Stimulated activated naive CD8-positive, alpha-beta T cell treated with anti-CD3 and anti-CD28 coated beads, Interleukin-15, Interleukin-2, amounts not matched to agents 100 U/mL and 50 U/mL, for 24 hours (primary cell): ENCODE results near the gene SLC26A9.

Experiments
- ATAC-seq: fragments of 150-1000 bp; cut with Tn5 transposase; one replicate; pipeline ENCODE4 v1.10.0; 2021
- DNase-seq: peaks from one replicate; pipeline ENCODE4 v3.0.0; 2021

Gene SLC26A9, protein sequence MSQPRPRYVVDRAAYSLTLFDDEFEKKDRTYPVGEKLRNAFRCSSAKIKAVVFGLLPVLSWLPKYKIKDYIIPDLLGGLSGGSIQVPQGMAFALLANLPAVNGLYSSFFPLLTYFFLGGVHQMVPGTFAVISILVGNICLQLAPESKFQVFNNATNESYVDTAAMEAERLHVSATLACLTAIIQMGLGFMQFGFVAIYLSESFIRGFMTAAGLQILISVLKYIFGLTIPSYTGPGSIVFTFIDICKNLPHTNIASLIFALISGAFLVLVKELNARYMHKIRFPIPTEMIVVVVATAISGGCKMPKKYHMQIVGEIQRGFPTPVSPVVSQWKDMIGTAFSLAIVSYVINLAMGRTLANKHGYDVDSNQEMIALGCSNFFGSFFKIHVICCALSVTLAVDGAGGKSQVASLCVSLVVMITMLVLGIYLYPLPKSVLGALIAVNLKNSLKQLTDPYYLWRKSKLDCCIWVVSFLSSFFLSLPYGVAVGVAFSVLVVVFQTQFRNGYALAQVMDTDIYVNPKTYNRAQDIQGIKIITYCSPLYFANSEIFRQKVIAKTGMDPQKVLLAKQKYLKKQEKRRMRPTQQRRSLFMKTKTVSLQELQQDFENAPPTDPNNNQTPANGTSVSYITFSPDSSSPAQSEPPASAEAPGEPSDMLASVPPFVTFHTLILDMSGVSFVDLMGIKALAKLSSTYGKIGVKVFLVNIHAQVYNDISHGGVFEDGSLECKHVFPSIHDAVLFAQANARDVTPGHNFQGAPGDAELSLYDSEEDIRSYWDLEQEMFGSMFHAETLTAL

DNA sequence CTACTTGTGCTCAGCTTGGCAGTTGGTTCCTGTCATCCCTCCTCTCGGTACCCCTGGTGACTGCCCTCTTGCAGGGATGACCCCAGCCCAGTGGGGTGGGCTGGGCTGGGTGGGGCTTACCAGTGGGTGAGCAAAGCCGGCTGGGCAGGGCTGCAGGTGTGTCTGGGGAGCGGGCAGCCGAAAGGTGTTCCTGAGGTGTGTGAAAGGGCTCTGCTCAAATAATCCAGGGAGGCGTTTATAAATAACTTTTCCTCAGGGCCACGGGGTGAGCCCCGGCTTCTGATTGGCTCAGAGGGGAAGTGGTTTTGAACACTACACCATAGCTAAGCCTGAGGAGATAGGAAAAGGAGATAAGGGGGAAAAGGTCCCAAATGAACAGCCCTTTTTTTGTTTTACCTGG lies at the start of gene SLC26A9:
Gene SLC26A9, minus strand, starts transcription at position 212 of the 400 bp plus-strand sequence. CDS start 7,636 bp downstream, outside the sequence.
- ATAC-seq, result no peak
- DNase-seq, result no peak

DNA sequence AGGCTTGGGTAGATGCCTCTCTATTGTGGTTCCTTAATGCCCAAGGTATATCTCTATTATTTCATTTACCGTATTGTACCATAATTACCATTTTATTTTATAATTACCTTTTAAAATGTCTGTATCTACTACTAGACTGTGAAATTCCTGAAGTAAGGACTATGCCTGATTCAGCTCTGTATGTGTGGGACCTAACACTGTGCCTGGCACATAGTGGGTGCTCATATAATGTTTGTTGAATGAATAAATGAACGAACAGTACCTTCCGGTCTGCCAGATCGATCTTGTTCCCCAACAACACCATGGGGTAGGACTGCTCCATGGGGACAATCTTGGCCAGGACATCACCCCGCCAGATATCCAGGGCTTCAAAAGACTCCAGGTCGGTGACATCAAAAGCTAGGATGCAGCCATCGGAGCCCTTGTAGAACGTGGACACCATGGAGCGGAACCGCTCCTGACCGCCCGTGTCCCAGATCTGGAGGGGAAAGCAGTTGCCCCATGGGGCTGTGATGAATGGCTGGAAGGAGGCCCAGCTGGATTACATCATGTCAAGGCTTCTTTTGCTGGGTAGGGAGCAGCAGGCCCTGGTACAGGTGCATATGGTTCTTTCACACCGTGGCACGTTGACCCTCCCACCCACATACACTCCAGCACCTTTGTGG lies 49.1 kb upstream of the SLC26A9 start:
- no peak for ATAC-seq
- DNase-seq, result no peak

DNA sequence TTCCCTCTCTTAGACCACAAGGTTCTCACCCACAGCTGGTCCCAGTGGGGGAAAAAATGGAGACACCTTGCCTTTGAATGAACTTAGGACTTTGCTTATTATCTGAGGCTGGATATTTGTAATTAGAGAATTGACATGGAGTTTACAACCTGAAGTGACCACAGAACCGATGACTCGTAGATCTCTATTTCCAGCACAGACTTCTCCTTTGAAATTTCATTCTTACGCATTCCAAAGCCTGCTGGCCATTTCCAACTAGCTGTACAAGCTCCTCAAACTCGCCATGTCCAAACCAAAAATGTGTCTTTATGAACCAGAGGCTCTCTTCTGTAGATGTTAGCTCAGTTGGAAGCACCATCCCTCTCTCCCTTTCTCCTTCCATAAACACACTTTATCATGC lies 48.0 kb upstream of the SLC26A9 start:
- ATAC-seq (no peak), DNase-seq (no peak)

DNA sequence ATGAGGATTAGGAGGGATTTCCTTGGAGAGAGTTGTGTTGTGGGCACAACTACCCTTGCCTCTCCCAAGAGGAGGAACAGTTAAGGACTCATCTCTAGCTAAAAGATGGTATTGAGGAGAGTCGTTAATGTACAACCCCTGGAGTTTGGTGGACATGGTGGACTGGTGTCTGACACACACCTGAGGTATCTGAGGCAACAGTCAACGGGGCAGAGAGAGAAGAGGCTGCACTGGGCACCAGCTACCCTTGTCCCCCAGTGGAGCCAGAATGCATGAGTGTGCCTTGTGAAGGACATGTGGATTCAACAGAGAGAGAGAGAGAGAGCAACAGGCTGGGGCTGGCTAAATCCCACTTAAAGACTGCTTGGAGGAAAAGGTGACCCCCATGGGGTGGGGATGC lies 47.0 kb upstream of the SLC26A9 start:
- DNase-seq, result no peak
- ATAC-seq, result no peak

DNA sequence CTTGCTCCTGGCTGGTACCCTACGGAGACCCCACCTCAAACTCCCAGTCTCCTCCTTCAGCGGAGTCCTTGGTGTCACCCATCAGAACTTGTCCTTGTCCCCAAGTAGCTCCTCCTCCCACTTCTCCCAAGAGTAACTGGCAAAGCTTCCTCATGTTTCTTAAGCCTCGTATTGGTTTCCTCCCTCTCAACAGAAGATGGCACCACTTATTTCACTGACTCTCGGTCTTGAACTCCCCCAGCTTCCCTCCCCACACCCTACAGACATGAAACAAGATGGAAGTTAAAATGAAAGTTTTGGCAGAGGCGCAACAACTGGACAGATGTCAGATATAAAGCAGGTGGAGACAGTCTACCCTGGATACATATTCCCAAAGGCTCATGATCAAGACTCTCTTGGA lies 46.5 kb upstream of the SLC26A9 start:
- no peak for DNase-seq
- no peak for ATAC-seq

DNA sequence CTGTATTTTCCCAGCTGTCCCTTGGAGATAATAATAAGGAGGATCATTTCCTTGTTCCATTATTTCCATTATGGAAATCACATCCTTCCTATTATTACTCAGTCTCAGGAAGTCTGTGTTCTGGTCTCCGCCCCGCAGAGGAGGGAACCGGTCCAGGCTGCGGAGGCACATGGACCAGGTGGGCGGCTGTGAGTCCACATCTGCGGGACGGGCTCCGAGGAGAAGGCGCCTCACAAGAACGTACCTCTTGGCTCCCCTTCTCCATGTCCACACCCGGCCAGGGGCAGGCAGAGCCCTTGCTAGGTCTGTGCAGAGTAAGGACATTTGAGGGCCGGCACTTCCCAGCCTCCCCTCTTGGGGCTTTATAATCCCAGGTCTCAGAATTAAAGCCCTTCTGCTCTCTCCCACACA lies 45.3 kb upstream of the SLC26A9 start:
- ATAC-seq (no peak), DNase-seq (no peak)

DNA sequence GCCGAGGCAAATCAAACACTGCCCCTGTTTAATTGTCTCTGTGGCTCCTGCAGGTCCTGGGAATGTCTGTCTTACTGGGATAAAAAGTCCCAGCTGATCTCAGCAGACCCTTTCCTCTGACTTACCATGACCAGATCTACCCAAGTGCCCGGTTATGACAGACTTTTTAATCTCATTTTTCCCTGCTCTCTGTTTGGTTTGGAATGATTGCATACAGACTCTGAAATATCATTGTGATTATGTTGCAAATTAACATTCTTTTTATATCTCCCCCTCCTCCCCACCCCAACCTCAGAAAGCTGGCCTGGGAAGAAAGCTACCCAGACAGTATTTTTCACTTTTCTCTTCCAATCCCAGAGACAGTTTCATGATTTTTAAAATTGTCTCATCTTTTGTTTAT lies 43.6 kb upstream of the SLC26A9 start:
- ATAC-seq (no peak), DNase-seq (no peak)

DNA sequence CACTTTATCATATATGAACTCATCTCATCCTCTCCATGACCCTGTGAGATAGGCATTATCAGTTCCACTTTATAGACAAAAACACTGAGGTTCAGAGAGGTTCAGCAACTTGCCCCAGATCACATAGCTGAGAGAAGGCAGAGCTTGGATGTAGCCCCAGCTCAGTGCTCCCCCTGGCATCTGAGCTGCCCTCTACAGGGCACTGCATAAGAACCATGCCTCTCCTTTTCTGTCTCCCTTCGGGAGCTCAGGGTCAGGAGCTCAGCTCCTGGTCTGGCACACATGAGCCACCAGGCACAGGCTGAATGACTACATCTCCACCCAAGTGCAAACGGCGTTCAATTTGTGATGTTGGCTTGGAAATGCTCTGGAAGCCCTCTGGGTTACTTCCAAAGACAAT lies 43.0 kb upstream of the SLC26A9 start:
- ATAC-seq (no peak), DNase-seq (no peak)

DNA sequence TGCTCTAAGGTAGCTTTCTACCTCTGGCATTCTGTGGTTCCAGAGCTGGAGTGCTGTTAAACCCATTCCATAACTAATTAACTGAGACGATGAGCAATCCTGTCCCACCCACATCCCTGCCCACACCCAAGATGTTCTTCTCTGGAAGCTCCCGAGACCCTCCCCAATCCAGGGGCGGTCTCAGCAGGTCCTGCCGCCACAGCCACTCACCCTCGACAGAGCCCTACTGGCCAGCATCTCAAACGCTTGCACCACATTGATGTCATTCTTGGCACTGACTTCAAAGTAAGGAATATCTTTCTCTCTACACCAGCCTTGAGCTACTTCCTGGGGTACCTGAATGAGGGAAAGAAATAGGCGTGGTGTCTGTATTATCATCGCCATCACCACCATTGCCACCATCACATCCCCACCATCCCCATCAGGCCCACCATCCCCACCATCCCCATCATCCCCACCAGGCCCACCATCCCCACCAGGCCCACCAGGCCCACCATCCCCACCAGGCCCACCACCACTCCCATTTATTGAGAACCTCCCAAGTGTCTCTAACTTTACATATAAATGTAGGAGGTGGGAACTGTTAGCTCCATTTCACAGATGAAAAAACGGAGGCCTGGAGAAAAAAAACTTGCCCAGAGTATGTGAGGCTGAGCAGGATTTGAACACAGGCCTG lies 42.2 kb upstream of the SLC26A9 start:
- no peak for DNase-seq
- no peak for ATAC-seq

DNA sequence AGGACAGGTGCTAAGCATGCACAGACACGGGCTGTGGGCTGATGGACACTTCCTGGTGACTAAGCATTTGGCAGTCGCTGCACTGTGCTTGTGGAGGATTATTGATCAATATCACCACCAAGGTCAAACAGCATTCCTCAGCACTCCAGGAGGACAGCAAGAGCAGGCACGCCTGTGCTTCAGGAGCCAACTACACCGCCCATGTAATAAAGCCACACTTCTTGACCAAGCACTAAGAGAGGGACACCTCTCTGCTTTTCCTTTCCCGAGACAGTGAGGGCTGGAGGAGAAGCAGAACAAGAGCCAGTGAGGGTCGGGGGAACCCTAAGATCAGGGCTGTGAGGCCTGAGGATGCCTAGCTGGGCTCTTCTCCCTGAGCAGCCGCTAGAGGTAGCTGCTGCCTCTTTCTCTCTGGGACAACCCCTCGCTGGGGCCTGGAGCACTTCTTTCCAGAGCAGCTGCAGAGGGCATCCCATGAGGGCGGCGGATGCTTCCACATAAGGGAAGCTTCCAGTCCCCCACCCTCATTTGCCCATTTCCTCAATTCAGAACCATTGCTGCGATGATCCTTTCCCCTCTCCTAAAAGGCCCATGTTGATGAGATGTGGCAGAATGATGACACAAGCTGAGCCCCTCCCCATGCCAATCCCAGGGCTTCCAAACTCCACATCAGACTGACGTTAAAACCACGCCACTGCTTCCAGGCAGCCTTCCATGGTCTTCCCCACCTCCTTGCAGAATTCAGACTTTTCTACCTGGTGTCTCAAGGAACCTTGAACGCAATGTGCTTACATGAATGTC lies 40.9 kb upstream of the SLC26A9 start:
- peak; percentile 71 for ATAC-seq
- DNase-seq, result peak; percentile 44

DNA sequence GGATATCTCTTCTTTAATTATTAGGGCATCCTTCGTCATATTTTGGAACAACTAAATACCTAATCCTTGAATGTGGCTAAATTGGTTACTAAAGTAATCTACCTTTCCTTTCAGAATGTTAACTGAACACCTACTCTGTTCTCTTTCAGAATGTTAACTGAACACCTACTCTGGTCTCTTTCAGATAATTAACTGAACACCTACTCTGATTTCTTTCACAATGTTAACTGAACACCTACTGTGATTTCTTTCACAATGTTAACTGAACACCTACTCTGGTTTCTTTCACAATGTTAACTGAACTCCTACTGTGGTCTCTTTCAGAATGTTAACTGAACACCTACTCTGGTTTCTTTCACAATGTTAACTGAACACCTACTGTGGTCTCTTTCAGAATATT lies 38.0 kb upstream of the SLC26A9 start:
- no peak for DNase-seq

DNA sequence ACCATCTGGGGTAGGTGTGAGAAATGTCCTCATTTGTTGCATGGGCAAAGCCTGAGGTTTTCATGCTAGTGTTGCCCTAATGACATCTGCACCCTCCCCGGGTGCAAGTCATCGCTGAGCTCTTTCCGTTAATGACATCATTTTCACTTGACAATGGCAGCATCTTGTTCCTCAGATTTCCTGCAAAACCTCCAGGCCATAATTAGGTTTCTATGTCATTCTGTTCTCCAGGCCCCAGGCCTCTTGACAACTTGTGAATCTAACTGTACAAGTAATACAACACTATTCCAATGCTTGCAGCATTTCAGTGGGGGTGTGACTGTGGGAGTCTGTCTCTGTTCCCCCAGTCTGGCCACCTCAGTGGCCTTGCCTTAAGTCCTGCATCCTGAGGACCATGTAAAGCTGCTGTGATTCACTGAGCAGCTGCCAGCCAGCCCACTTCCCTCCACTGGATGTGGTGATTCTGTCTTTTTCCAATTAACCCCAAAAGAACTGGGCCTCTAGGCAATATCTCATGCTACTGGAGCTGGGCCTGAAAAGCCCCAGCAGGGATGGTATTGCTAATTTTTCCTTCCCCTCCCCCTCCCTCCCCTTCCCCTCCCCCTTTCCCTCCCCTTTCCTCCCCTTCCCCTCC lies 37.1 kb upstream of the SLC26A9 start:
- DNase-seq, result no peak
- ATAC-seq, result no peak

More for the DNA sequence above, 38.0 kb upstream of the SLC26A9 start:
- no peak for ATAC-seq

DNA sequence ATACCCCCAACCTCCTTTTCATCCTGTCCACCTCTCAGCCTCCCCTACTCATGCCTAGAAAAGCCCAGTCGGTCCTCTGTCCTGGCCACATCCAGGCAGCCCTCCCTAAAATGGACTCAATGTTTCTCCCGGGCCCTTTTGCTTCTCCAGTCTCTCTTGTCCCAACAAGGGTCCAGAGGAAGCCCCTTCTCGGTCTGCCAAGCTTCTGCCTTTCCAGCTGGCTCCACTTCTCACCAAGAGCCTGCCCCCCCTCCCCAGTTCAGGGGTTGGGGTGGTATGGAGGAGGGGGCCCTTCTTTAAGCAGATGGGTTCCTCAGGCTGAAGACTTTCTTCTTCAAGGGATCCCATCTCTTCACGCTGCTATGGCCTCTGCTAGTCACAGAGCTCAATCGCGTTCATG lies 36.0 kb upstream of the SLC26A9 start:
- ATAC-seq (no peak), DNase-seq (no peak)

DNA sequence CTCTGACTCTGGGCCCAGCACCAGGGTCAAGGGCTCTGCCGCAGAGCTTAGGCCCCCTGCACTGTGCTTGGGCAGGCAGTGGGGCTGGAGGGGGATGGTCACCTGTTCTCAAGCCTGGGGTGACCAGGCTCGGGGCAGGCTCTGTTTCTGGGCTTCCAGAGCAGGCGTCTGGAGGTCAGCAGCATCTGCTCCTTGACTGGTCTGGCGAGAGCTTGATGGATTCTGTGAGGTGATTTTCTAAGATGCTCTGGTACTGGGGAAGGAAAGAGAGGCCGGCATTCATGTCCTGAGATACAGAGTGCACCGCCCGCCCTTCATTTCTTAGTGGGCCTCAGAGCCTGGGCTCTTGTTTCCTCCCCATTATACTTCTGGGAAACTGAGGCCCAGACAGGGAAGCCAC lies 35.4 kb upstream of the SLC26A9 start:
- DNase-seq (no peak), ATAC-seq (no peak)

DNA sequence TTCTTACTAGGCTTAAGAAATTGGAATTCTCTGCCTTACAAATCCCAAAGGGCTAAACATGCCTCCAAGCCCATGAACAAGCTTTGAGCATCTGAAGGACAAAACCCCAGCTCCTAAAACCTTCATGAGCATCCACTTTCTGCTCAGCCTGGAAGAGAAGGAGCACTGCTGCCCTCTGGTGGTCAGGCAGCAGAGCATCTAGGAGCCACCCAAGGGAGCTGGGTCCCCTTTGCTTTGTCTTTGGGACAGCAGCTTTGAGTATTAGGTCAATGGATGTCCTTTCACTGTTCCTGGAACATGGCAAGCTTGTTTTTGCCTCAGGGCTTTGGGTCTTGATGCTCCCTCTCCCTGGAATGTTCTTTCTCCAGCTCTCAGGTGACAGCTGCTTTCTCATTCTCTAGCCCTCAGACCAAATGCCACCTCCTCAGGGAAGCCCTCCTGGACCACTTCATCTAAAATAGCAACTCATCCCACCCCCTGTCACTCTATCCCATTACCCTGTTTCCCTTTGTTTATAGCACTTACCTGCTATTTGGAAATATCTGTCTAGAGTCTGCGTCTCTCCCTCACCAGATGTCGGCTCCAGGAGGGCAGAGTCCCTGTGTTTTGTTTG lies 34.3 kb upstream of the SLC26A9 start:
- ATAC-seq (peak; percentile 71), DNase-seq (peak; percentile 83)

DNA sequence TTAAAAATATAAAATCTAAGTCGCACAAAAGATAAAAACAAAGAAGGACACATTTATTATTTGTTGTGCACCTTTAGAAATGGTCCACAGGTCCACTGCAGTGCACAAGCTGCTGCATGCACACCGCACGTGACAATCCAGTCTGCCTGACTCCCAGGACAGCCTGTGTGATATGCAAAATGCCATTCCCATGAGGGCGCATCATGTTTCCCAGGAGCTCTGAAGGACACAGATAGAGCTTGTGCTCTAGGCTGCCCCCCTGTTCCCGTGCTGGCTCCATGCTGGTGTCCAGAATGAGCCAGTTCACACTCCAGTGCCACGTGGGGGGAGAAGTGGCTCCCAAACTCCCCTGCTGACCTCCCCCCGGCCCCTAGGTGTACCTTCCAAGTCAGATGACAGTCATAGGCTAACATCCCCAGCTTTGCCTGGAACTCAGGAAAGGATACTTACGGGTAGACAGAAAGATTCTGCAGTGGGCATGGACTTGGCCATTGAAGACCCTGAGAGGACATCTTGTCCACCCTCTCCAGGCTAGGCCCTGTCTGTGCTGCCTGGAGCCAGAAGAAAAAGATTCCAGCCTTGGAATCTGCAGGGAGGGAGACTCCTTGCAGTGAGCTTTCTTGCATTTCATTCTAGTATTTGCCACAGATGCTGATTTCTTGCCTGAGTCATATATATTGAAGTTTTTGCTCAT lies 33.6 kb upstream of the SLC26A9 start:
- DNase-seq, result no peak

DNA sequence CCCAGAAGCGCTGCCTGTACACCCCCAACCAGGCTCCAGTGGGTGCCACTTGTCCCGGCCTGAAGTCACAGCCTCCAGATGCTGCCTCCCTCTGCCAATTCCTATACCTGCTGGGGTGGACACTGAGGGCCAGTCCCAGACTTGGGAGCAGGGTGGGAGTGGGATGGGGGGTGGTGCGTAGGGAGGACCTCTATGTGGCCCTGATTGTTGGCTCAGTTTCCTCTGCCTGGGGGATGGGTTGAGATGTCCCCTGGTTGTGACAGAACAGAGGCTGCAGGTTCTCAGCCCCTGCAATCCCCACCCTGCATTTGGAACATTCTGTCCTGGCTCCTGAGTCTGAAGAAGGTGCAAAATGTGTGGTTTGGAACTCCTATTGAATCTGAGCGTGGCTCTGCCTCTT lies 32.8 kb upstream of the SLC26A9 start:
- DNase-seq, result no peak
- ATAC-seq, result no peak

More for the DNA sequence above, 33.6 kb upstream of the SLC26A9 start:
- no peak for ATAC-seq

DNA sequence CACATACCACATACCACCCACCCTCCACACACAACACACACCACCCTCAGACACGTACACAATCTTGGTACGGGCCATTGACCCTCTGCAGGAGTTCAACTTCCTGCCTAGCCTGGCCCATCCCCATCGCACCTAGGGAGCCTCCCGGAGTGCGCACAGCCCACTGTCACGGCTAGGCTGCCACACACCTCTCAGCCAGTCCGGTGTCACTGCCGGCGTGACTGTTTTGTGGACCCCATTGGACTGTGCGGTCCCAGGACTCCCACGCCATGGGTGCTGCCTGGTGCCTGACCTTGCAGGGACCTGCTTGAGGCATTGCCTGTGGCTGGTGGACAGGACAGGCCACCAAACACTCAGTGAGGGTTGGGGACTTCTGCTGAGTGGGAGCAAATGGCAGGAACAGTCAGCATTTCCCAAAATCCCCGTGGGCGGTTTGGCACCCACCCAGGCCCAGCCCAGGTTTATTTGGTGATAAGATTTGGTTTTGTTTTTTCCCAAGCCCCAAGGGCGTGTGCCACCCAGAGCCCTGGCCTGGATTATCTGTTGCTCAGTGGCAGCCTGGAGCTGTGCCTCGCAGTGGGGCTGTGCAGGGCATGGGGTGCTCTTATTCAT lies 32.2 kb upstream of the SLC26A9 start:
- DNase-seq, result no peak
- ATAC-seq, result no peak

DNA sequence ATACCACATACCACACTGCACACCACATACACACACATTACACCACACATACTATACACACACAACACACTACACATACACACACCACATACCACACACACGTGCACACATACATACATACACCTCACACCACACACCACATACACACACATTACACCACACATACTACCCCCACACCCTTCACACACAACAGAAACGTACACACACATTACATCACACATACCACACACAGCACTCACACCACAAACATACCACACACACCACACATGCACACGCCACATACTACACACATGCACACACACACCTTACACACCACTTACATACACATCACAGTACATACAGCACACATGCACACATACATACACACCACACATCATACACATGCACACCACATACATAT lies 31.5 kb upstream of the SLC26A9 start:
- no peak for DNase-seq
- no peak for ATAC-seq
